ENCODE results near the gene C1orf159. TPM values are rescaled to one million over a fixed set of nuclear protein-coding genes. Genes with fewer than 3 reads are reported as not detected.

Gene C1orf159
- 8.5 to 13.5 TPM (median 12.3 TPM) in 5 replicates for total RNA-seq (2022; extraction: Qiagen RNA extraction)

DNA sequence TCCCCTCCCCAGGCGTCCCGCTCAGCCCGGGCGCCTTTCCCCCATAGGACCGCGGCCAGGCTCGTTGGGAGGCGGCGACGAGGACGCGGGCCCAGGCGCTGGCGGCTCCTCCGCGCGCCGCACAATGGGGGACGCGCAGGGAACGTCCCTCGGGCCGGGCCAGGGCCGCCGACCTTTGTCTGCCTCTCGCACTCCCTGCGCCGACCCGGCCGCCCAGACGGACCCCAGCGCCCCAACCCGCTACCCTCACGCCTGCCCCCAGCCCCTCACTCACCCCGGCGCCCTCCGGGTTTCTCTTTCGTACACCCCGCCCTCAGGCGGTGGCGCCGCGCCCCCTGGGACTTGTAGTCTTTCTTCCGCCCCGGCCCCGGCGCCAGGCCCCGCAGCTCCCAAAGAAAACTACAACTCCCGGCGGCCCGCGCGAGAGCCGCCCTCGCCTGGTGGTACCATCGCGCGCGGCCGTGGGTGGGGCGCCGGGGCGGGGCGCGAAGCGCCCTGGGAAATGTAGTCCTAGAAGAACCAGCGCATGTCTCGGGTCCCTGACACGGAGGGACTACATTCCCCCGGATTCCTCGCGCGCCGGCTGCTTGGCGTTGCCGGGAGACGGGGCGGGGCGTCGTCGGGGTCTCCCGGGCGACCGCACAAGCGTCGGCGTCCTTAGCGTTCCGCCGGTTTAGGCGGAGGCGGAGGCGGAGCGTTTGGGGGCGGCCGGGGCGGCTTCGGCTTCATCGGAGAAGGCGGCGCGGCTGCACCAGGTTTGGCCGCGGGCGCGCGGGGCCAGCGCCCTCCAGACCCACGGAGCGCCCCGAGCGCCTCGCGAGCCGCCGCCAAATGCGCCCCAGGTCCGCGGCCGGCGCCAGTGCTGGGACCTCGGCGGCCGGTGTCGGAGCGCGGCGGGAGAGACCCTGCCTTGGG lies at the start of gene C1orf159:
TSS of gene C1orf159 (minus strand) at position 304 of the 915 bp plus-strand sequence. CDS start 24,546 bp downstream, outside the sequence.

DNA sequence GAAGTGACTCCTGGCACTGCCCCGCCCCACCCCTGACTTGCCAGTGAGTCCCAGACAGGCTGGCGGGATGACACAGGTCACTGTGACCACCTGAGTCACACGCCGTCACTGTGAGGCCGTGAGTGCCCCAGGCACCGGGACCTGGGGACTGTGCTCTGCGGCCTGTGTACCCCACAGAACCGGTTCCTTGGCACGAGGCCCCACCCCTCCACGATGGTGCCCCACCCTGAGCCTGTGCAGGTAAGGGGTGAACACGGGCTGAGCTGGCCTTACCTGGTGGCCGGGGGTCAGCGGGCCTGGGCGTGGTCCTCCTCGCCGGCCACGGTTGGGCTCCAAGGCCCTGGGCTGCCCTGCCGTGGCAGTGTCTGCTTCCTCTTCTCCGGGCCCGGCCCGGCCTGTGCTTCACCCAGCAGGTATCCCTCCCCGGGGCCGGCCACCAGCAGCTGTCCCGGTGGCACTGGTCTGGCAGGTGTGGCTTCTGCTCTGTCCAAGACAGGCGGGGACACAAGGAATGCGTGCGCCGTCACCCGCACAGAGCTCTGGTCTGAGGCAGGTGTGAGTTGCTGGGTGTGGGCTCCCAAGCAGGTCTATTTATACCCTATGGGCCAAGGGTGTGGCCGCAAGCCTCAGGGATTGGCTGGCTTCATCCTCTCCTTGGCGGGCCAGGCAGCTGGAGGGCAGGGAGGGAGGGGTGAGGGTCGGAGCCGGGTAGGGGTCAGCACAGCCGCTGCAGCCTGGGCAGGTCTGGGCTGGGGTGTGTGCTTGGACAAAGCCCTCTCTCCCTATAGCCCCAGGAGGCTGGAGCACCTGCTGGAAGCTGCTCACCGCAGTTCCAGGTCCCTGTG lies 41.9 kb downstream of the C1orf159 start, which contains the start of gene RNF223:
TSS of gene RNF223 (minus strand) at position 564 of the 845 bp plus-strand sequence. CDS start 1,740 bp downstream, outside the sequence.

Other genes starting within 250 kb of the C1orf159 start
- gene SAMD11, start 192.2 kb downstream of the C1orf159 start, total RNA-seq (2022; extraction: Qiagen RNA extraction), result 14.2 to 22.6 TPM (median 19.7 TPM) in 5 replicates
- gene NOC2L, start 156.8 kb downstream of the C1orf159 start, total RNA-seq (2022; extraction: Qiagen RNA extraction), result 63.0 to 92.6 TPM (median 88.9 TPM) in 5 replicates
- 5.9 to 12.9 TPM (median 11.3 TPM) in 5 replicates for gene KLHL17, start 155.5 kb downstream of the C1orf159 start, total RNA-seq (2022; extraction: Qiagen RNA extraction)
- 2.3 to 5.0 TPM (median 4.3 TPM) in 5 replicates for gene PLEKHN1, start 149.6 kb downstream of the C1orf159 start, total RNA-seq (2022; extraction: Qiagen RNA extraction)
- gene PERM1, start 134.0 kb downstream of the C1orf159 start, total RNA-seq (2022; extraction: Qiagen RNA extraction), result 0.06 to 0.17 TPM (median 0.15 TPM) in 4 of 5 replicates, not detected in the other
- 21.4 to 44.8 TPM (median 36.2 TPM) in 5 replicates for gene HES4, start 116.0 kb downstream of the C1orf159 start, total RNA-seq (2022; extraction: Qiagen RNA extraction)
- 12.2 to 17.4 TPM (median 15.9 TPM) in 5 replicates for gene ISG15, start 102.6 kb downstream of the C1orf159 start, total RNA-seq (2022; extraction: Qiagen RNA extraction)
- 56.7 to 117 TPM (median 107 TPM) in 5 replicates for gene AGRN, start 96.0 kb downstream of the C1orf159 start, total RNA-seq (2022; extraction: Qiagen RNA extraction)
- gene RNF223, start 41.8 kb downstream of the C1orf159 start, total RNA-seq (2022; extraction: Qiagen RNA extraction), result 0.13 to 0.20 TPM (median 0.18 TPM) in 5 replicates
- gene TTLL10, start 57.8 kb upstream of the C1orf159 start, total RNA-seq (2022; extraction: Qiagen RNA extraction), result 0.03 TPM in 1 of 5 replicates, not detected in the others
- 0.07 TPM in 1 of 5 replicates, not detected in the others for gene TNFRSF18, start 90.5 kb upstream of the C1orf159 start, total RNA-seq (2022; extraction: Qiagen RNA extraction)
- 0.06 to 0.15 TPM (median 0.10 TPM) in 4 of 5 replicates, not detected in the other for gene TNFRSF4, start 98.1 kb upstream of the C1orf159 start, total RNA-seq (2022; extraction: Qiagen RNA extraction)
- gene SDF4, start 115.9 kb upstream of the C1orf159 start, total RNA-seq (2022; extraction: Qiagen RNA extraction), result 92.5 to 135 TPM (median 132 TPM) in 5 replicates
- 10.7 to 17.9 TPM (median 16.5 TPM) in 5 replicates for gene B3GALT6, start 116.1 kb upstream of the C1orf159 start, total RNA-seq (2022; extraction: Qiagen RNA extraction)
- 0.70 to 2.4 TPM (median 1.5 TPM) in 5 replicates for gene C1QTNF12, start 130.6 kb upstream of the C1orf159 start, total RNA-seq (2022; extraction: Qiagen RNA extraction)
- gene UBE2J2, start 157.8 kb upstream of the C1orf159 start, total RNA-seq (2022; extraction: Qiagen RNA extraction), result 37.3 to 49.1 TPM (median 46.4 TPM) in 5 replicates
- gene SCNN1D, start 164.3 kb upstream of the C1orf159 start, total RNA-seq (2022; extraction: Qiagen RNA extraction), result 0.89 to 1.4 TPM (median 1.1 TPM) in 5 replicates
- gene ACAP3, start 191.8 kb upstream of the C1orf159 start, total RNA-seq (2022; extraction: Qiagen RNA extraction), result 5.8 to 17.5 TPM (median 13.1 TPM) in 5 replicates
- 12.1 to 23.7 TPM (median 21.1 TPM) in 5 replicates for gene PUSL1, start 192.5 kb upstream of the C1orf159 start, total RNA-seq (2022; extraction: Qiagen RNA extraction)
- gene INTS11, start 208.6 kb upstream of the C1orf159 start, total RNA-seq (2022; extraction: Qiagen RNA extraction), result 45.7 to 59.9 TPM (median 58.4 TPM) in 5 replicates
- gene CPTP, start 208.7 kb upstream of the C1orf159 start, total RNA-seq (2022; extraction: Qiagen RNA extraction), result 16.0 to 25.5 TPM (median 24.1 TPM) in 5 replicates
- gene TAS1R3, start 215.2 kb upstream of the C1orf159 start, total RNA-seq (2022; extraction: Qiagen RNA extraction), result 0.12 to 0.21 TPM (median 0.17 TPM) in 5 replicates
- 35.7 to 69.6 TPM (median 67.1 TPM) in 5 replicates for gene DVL1, start 233.3 kb upstream of the C1orf159 start, total RNA-seq (2022; extraction: Qiagen RNA extraction)
- gene MXRA8, start 242.5 kb upstream of the C1orf159 start, total RNA-seq (2022; extraction: Qiagen RNA extraction), result 0.07 to 0.29 TPM (median 0.12 TPM) in 4 of 5 replicates, not detected in the other